Fibroblast of pulmonary artery (primary cell): Measurements from ENCODE around the gene A3GALT2.
"Not testable (repeated sequence)": the region's sequence is repeated elsewhere in the genome, so short reads cannot be mapped to it uniquely, and the experiment has no call there.

Source experiments
- DNase-seq: peaks from one replicate; pipeline ENCODE4 v3.0.0-alpha.2; 2010; ENCODE audit warnings: low read depth
- H3K4me3 ChIP-seq: replicated peaks from 2 replicates; pipeline ENCODE4 v1.5.1; 2011; ENCODE audit warnings: low read depth, mild to moderate bottlenecking, control low read depth, low read length, moderate library complexity
- TF ChIP-seq, protein P1 (sequence below): IDR thresholded peaks from 2 replicates; pipeline ENCODE4 v1.5.1; 2011; ENCODE audit warnings: mild to moderate bottlenecking, control low read depth, low read length, inconsistent platforms; ENCODE audit errors: missing control alignments

A3GALT2 gene

DNA sequence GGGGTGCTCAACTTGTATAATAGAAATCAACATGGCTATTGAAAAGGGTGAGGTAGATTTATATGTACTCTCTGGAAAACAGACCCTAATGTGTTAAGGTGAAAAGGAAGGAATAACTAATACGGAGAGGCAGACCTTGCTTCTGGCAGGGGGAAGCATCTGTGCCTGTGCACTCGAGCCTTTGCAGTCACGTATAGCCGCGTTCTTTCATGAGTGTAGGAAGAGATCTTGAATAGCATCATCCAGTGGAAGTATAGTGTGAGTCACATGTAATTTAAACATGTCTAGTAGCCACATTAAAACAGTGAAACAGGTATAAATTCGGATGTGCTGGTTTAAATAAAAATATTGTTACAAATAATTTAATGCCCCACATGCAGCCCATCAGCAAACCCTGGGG lies 3.0 kb downstream of the A3GALT2 start:
- H3K4me3 ChIP-seq = no peak overlapping the region
- TF ChIP-seq, protein P1, sequence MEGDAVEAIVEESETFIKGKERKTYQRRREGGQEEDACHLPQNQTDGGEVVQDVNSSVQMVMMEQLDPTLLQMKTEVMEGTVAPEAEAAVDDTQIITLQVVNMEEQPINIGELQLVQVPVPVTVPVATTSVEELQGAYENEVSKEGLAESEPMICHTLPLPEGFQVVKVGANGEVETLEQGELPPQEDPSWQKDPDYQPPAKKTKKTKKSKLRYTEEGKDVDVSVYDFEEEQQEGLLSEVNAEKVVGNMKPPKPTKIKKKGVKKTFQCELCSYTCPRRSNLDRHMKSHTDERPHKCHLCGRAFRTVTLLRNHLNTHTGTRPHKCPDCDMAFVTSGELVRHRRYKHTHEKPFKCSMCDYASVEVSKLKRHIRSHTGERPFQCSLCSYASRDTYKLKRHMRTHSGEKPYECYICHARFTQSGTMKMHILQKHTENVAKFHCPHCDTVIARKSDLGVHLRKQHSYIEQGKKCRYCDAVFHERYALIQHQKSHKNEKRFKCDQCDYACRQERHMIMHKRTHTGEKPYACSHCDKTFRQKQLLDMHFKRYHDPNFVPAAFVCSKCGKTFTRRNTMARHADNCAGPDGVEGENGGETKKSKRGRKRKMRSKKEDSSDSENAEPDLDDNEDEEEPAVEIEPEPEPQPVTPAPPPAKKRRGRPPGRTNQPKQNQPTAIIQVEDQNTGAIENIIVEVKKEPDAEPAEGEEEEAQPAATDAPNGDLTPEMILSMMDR = no peak
- no peak for DNase-seq

DNA sequence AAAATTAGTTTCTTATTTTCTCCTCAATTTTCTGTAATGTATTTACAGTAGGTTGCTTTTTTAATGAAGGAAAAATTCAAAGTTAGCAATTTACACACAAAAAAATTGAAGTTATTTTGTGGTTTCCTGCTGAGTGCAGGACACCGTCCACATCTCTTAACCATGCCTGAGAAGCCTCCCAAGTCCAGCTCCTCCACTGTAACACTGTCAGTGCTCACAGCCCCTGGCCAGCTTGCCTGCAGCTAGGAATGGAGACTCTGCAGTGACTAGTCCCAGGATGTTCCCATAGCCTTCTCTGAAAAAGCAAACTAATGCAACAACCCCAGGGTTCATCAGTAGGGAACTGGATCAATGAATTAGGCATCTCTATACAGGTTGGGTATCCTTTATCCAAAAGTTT lies 3.5 kb downstream of the A3GALT2 start:
- no peak overlapping the region for H3K4me3 ChIP-seq
- TF ChIP-seq, protein P1 = no peak
- no peak for DNase-seq

- no peak for DNase-seq
- TF ChIP-seq, protein P1 = no peak
- no peak overlapping the region for H3K4me3 ChIP-seq
Measured at GRCh38 chr1:33316601-33317000, 4.3 kb downstream of the A3GALT2 start.

- no peak for DNase-seq
- TF ChIP-seq, protein P1 = no peak
Measured at GRCh38 chr1:33314416-33314815, 6.5 kb downstream of the A3GALT2 start.

DNA sequence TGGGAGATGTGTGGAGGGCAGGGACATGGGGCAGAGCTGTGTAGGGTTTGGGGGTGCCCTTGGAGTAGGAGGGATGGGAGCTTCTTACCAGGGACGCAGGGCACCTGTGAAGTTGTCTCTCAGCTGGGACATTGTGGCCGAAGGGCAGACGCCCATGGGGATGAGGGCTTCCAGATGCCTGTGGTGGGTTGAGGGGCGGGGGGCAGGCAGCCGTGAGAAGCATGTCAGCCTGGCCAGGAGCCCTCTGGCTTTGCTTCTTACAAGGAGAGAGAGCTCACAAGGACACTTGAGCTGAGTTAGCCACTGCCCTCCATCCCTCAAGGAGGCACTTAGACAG lies 8.5 kb downstream of the A3GALT2 start:
- TF ChIP-seq, protein P1 = no peak
- DNase-seq = no peak
- H3K4me3 ChIP-seq = no peak overlapping the region

More at GRCh38 chr1:33314416-33314815, 6.5 kb downstream of the A3GALT2 start:
- H3K4me3 ChIP-seq = no peak overlapping the region

GRCh38 chr1:33311706-33312412 lies 9.0 kb downstream of the A3GALT2 start:
- DNase-seq = no peak
- TF ChIP-seq, protein P1 = no peak
- H3K4me3 ChIP-seq = no peak overlapping the region

DNA sequence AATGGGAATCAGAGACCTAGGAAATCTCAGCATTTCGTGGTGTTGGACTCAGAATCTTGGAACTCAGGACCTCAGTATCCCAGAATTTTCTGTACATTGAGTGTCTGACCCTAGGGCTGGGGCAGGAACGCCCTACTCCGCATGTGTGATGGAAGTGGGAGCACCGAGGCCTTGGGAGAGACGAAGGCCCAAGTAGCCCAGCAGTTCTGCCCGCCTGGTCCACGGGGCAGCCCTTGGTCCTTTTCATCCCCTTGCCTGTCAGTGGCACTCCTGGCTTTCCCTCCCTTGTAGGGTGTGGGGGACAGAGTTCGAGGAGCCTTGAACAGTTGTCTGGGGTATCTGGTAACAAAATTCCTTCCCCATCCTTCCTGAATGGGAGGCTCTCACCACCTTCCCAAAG lies 10.2 kb downstream of the A3GALT2 start:
- H3K4me3 ChIP-seq = no peak overlapping the region
- TF ChIP-seq, protein P1 = no peak

GRCh38 chr1:33309351-33309750 lies 11.5 kb downstream of the A3GALT2 start:
- DNase-seq, H3K4me3 ChIP-seq: not testable (repeated sequence)

More for the DNA sequence above, 10.2 kb downstream of the A3GALT2 start:
- no peak for DNase-seq
